BLaER1 (cell line): Measurements from ENCODE around the gene SIGLEC7.
A peak's percentile ranks its signal among the peaks of the same experiment; 100 is the strongest.
"Not testable (repeated sequence)": the region's sequence is repeated elsewhere in the genome, so short reads cannot be mapped to it uniquely, and the experiment has no call there.

Experiments
- H3K27ac ChIP-seq: shearing (Covaris generic); formaldehyde crosslinking; 2 replicates; pipeline ENCODE4 v1.8.1; 2022
- H3K27me3 ChIP-seq: shearing (Covaris generic); formaldehyde crosslinking; 2 replicates; pipeline ENCODE4 v1.8.1; 2022
- H3K36me3 ChIP-seq: shearing (Covaris generic); formaldehyde crosslinking; 2 replicates; pipeline ENCODE4 v1.8.1; 2022
- H3K4me1 ChIP-seq: shearing (Covaris generic); formaldehyde crosslinking; 2 replicates; pipeline ENCODE4 v1.8.1; 2022
- H3K4me2 ChIP-seq: shearing (Covaris generic); formaldehyde crosslinking; 2 replicates; pipeline ENCODE4 v1.8.1; 2022
- H3K4me3 ChIP-seq: shearing (Covaris generic); formaldehyde crosslinking; 2 replicates; pipeline ENCODE4 v1.8.1; 2022
- H3K9ac ChIP-seq: shearing (Covaris generic); formaldehyde crosslinking; 2 replicates; pipeline ENCODE4 v1.8.1; 2022
- H3K9me3 ChIP-seq: shearing (Covaris generic); formaldehyde crosslinking; 2 replicates; pipeline ENCODE4 v1.8.1; 2022
- H4K20me1 ChIP-seq: shearing (Covaris generic); formaldehyde crosslinking; 2 replicates; pipeline ENCODE4 v1.8.1; 2022
- Cebpa-rat ChIP-seq: shearing (Covaris generic); IDR thresholded peaks from 2 replicates; pipeline ENCODE4 v1.8.1; 2022

Gene SIGLEC7

GRCh38 chr19:51161867-51162496 is 19.9 kb downstream of the SIGLEC7 start:
- H3K27ac ChIP-seq: no peak overlapping the region
- no peaks in the 10 kb centered on the region for H3K9me3 ChIP-seq
- H3K36me3 ChIP-seq: no peaks in the 10 kb centered on the region
- no peaks in the 10 kb centered on the region for H3K27me3 ChIP-seq
- H3K4me1 ChIP-seq: peaks cover 5% of the 10 kb centered on the region
- H4K20me1 ChIP-seq: no peaks in the 10 kb centered on the region
- H3K4me3 ChIP-seq: no peak overlapping the region
- H3K9ac ChIP-seq: no peak overlapping the region
- no peak overlapping the region for H3K4me2 ChIP-seq
- TF ChIP-seq Cebpa-rat: no peak

DNA sequence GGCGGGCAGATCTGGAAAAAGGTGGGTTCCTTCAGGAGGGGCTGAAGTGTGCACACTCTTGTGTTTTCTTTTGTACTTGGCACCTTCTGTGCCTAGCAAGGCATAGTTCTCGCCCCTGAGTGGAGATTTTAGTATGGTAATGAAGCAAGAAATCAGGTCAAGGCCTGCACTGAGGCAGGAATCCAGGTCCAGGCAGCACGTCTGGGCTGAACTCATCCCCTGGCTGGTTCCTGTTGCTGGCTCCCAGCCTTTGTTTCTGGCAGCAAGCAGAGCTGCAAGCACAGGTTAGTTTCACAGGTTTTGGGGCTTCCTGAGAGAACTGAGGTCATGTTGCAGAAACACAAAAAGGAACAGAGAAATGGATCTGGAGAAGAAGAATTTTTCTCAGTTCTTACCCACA is 21.2 kb downstream of the SIGLEC7 start:
- Histone ChIP-seq H3K9ac (no peak overlapping the region), H3K27ac (no peak overlapping the region), H3K4me2 (no peak overlapping the region), H4K20me1 (no peaks in the 10 kb centered on the region), H3K9me3 (no peaks in the 10 kb centered on the region), H3K27me3 (no peaks in the 10 kb centered on the region), H3K4me1 (peaks cover 18% of the 10 kb centered on the region), H3K4me3 (no peak overlapping the region), H3K36me3 (no peaks in the 10 kb centered on the region)
- TF ChIP-seq Cebpa-rat: no peak

DNA sequence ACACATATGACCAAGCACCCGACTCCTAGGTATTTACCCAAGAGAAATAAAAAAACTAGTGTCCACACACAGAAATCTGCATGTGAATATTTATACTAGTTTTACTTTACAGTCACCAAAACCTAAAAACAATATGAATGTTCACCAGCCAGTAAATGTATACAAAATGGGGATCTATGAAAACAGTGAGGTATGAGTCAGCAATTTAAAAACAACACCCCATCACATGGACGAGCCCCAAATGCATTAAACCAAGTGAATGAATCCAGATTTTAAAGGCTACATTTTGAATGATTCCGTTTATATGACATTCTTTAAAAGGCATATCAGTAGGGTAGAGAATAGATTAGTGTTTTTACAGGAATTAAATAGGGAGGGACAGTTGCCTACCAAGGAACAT is 22.1 kb downstream of the SIGLEC7 start:
- peaks cover 27% of the 10 kb centered on the region for H3K4me1 ChIP-seq
- H3K4me3 ChIP-seq: no peak overlapping the region
- no peak overlapping the region for H3K27ac ChIP-seq
- H3K9ac ChIP-seq: no peak overlapping the region
- H3K36me3 ChIP-seq: no peaks in the 10 kb centered on the region
- H4K20me1 ChIP-seq: no peaks in the 10 kb centered on the region
- no peaks in the 10 kb centered on the region for H3K9me3 ChIP-seq
- TF ChIP-seq Cebpa-rat: no peak
- no peak overlapping the region for H3K4me2 ChIP-seq
- H3K27me3 ChIP-seq: no peaks in the 10 kb centered on the region

DNA sequence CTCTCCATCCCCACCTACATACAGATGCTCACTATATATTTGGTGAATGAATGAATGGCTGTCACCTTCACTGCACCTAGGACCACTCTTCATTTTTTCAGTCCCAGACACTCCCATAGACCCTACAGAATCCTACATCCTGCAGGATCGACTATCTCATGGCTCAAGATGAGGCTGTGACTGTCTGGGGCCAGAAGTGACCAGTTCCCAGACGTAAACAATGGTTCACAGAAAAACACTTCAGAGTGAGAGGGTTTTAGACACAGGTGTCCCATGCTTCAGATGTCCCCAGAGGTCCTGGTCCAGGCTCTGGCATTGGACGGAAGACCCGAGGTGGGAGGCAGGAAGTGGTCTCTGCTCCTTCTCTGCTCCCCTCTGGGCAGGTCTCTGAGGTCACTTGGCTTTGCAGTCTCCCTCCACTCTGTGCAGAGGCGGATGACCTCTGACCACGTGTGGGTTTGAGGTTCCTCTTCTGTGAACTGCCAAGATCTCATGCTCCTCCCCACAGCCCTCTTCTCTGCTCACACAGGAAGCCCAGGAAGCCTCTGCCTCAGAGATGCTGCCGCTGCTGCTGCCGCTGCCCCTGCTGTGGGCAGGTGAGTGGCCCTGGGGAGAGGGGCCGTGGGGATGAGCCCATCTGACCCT is 24.9 kb downstream of the SIGLEC7 start:
- peaks cover 28% of the 10 kb centered on the region for H3K4me1 ChIP-seq
- H3K27me3 ChIP-seq: no peaks in the 10 kb centered on the region
- peak overlapping the region; percentile 78 for H3K4me2 ChIP-seq
- no peaks in the 10 kb centered on the region for H4K20me1 ChIP-seq
- H3K9ac ChIP-seq: peak overlapping the region; percentile 43; the same call in 1 of the 2 replicates
- H3K4me3 ChIP-seq: peak overlapping the region; percentile 40
- no peak for TF ChIP-seq Cebpa-rat
- no peaks in the 10 kb centered on the region for H3K9me3 ChIP-seq
- H3K36me3 ChIP-seq: no peaks in the 10 kb centered on the region
- H3K27ac ChIP-seq: peak overlapping the region; percentile 55

GRCh38 chr19:51168564-51169282 is 26.6 kb downstream of the SIGLEC7 start:
- no peaks in the 10 kb centered on the region for H4K20me1 ChIP-seq
- no peak for TF ChIP-seq Cebpa-rat
- H3K27ac ChIP-seq: no peak overlapping the region
- H3K4me2 ChIP-seq: peak overlapping the region; percentile 78; the same call in 1 of the 2 replicates
- peaks cover 28% of the 10 kb centered on the region for H3K4me1 ChIP-seq
- H3K27me3 ChIP-seq: no peaks in the 10 kb centered on the region
- H3K4me3 ChIP-seq: no peak overlapping the region
- no peak overlapping the region for H3K9ac ChIP-seq
- H3K36me3 ChIP-seq: no peaks in the 10 kb centered on the region
- no peaks in the 10 kb centered on the region for H3K9me3 ChIP-seq

DNA sequence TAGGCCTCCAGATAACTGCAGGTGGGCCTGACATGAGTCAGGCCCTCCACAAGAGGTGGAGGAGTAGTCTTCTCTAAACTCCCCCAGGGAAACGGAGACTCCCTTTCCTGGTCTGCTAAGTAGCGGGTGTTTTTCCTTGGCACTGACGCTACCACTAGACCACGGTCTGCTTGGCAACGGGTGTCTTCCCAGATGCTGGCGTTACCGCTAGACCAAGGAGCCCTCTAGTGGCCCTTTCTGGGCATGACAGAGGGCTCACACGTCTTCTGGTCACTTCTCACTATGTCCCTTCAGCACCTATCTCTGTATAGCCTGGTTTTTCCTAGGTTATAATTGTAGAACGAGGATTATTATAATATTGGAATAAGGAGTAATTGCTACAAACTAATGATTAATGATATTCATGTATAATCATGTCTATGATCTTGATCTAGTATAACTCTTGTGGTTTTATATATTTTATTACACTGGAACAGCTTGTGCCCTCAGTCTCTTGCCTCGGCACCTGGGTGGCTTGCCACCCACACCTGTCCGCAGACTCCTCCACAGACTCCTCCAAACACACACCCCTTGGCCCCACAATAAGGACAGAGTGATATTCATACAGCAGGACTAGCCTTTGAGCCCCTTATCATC is 27.3 kb downstream of the SIGLEC7 start:
- H3K27ac ChIP-seq, H3K36me3 ChIP-seq, H3K27me3 ChIP-seq, H3K9me3 ChIP-seq, H3K9ac ChIP-seq, H3K4me3 ChIP-seq, H4K20me1 ChIP-seq: not testable (repeated sequence)
- Histone ChIP-seq H3K4me1 (peaks cover 28% of the 10 kb centered on the region), H3K4me2 (peak overlapping the region; percentile 33; the same call in 1 of the 2 replicates)

DNA sequence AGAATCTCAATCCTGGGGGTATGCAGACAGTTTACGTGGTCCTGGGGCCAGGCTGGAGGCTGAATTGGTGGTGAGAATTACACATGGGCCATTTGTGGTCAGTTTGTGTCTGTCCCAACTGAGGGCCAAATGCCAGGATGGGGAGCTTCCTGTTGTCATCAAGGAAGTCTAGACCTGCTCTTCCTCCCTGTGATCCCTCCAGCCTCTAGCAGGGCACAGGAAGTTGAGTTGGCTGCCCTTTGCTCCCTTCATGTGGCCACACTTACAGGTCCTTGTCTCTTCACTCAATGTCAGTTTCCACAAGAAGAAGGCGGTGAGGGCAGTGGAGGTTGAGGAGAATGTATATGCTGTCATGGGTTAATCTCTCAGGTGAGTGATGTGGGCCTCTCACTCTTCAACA is 30.1 kb downstream of the SIGLEC7 start:
- Histone ChIP-seq H3K4me1 (peaks cover 21% of the 10 kb centered on the region), H3K4me2 (no peak overlapping the region), H3K9ac (no peak overlapping the region), H3K27me3 (no peaks in the 10 kb centered on the region), H3K36me3 (no peaks in the 10 kb centered on the region), H3K9me3 (no peaks in the 10 kb centered on the region), H3K27ac (no peak overlapping the region), H3K4me3 (no peak overlapping the region), H4K20me1 (no peaks in the 10 kb centered on the region)
- no peak for TF ChIP-seq Cebpa-rat

- Histone ChIP-seq H3K27ac (no peak overlapping the region), H3K4me1 (peaks cover 6% of the 10 kb centered on the region), H3K4me2 (no peak overlapping the region), H3K4me3 (no peak overlapping the region), H4K20me1 (no peaks in the 10 kb centered on the region), H3K27me3 (no peaks in the 10 kb centered on the region), H3K9me3 (no peaks in the 10 kb centered on the region), H3K36me3 (no peaks in the 10 kb centered on the region), H3K9ac (no peak overlapping the region)
- TF ChIP-seq Cebpa-rat: no peak
Observed at GRCh38 chr19:51173681-51174080, 31.6 kb downstream of the SIGLEC7 start.

DNA sequence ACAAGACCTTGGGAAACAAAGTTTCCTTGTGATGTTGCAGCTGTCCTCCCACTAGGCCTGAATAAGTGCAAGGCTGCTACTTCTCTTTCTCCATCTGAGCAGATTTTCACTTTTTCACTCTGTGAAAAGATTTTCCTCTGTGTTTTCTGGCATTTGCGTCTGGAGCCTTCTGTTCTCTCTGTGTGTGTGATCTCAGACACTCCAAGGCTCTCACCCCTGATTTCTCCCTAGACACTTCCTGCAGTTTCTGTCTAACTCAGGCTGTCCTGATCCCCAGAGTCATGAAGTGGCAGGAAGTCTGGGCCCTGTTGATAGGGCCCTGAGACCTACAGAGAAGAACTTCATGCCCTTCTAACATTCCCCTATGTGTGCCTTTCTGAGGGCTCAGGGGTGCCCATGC is 37.2 kb downstream of the SIGLEC7 start:
- no peak for TF ChIP-seq Cebpa-rat
- Histone ChIP-seq H3K4me2 (0 out of 2 replicates have a peak overlapping the region, but pooled peaks have one; percentile 9), H4K20me1 (no peaks in the 10 kb centered on the region), H3K4me3 (no peak overlapping the region), H3K9ac (no peak overlapping the region), H3K36me3 (no peaks in the 10 kb centered on the region), H3K27ac (no peak overlapping the region), H3K4me1 (peaks cover 32% of the 10 kb centered on the region), H3K27me3 (no peaks in the 10 kb centered on the region), H3K9me3 (no peaks in the 10 kb centered on the region)
